ENCODE results near the gene RNU7-1. TPM values are rescaled to one million over a fixed set of nuclear protein-coding genes. Genes with fewer than 3 reads are reported as not detected.

Gene RNU7-1
- polyA plus RNA-seq, 4 donors = 3.8 to 10.0 TPM; not detected in 2

DNA sequence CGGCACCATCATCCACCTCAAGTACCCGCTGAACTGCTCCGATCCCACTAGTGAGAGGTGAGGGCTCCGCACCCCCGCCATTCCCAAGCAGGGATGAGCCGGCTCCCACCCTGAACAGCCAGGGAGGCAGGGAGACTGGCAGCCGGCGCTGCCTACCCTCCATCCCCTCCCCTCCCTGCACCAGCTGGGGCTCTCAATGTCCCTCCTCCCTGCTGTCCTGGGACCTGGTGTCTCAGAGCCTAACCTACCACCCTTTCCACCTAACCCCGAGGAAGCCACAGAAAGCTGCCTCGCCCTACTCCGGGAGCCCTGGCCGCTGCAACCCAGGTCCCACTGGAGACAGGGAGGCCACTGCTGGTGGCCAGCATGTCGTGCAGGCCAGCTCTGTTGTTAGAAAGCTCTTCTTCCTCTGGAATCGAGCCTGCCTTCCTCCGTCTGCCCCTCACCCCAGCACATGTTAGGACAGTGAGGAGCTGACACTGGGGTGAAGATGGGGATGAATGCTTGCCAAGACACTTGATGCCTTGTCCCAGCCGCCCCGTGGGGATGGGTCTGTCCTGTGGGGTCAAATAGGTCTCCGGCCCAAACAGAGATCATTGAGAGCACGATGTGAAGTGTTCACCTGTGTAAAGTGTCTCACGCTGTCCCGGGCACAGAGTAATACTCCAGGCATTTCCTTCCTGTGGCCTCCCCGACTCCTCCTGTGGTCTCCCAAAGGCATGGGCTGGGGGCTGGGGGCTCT, 8.7 kb downstream of the RNU7-1 start:
- no peak for DNase-seq (ENCODE audit: low read depth in 4 of 4, low spot score in 3 of 4)

DNA sequence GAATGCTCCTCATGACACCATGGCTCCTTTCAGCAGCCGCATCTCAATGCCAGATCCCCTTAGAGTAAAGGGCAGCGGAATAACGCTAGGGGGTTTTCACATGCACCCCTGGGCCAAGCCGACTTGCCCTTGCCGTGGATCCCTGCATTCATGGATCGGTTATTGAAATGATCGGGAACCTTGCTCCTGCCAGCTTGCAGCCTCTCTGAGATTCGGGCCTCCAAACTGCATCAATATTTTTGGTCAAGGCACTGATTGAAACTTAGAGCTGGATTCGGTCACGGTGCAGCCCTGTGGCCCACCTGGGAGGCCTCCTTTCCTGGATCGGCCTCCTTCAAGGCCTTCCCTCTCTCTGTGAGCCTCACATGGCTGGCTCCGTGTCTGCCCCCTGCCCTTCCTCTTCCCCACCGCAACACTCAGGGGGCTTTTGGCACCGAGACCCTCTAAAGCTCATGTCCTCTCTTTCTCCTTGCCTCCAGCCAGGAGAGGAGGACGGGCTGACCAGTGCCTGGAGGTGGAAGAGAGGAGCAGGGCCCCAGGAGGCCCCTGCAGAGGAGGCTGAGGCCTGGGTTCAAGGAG, 9.3 kb downstream of the RNU7-1 start:
- DNase-seq (ENCODE audit: low read depth in 4 of 4, low spot score in 3 of 4) = no peak

DNA sequence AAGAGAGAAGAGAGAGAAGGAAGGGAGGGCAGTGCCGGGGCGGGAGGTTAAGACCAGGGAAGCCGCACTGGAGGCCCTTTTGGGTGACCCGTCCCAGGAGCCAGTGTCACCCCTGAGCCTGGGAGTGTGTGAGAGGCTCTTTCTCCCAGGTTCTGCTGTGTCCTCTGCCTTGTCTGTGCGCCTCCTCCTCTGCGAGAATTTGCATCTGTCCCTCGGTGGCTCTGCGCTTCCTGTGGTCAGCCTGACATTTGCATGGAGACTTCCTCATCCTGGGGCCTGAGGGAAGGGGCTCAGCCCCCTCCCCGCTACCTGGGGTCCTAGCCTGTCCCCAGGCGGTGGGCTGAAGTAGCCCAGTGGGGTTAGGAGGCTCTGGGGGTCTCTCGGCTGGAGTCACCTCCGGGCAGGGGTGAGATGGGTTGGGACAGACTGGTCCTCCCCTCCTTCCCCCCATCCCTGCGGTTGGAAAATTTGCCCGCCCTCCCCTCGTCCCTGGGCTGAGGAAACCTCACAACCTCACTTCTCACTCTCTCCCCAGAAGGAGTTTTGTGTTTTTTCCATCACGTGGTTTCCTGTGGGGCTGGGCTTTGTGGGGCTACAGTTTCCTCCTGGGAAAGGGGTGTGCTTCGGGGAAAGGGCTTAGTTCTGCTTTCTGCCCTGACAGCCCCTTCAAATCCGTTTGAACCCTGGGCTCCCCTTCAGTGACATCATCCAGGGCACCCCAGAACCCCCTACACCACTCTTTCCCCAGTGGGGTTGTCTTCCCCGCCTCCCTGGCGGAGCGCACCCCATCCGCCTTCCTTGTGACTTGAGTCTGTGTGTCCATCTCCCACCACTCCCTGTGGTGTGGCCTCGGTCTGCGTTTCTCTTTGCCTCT, 10.1 kb downstream of the RNU7-1 start:
- no peak for DNase-seq (ENCODE audit: low read depth in 4 of 4, low spot score in 3 of 4)

DNA sequence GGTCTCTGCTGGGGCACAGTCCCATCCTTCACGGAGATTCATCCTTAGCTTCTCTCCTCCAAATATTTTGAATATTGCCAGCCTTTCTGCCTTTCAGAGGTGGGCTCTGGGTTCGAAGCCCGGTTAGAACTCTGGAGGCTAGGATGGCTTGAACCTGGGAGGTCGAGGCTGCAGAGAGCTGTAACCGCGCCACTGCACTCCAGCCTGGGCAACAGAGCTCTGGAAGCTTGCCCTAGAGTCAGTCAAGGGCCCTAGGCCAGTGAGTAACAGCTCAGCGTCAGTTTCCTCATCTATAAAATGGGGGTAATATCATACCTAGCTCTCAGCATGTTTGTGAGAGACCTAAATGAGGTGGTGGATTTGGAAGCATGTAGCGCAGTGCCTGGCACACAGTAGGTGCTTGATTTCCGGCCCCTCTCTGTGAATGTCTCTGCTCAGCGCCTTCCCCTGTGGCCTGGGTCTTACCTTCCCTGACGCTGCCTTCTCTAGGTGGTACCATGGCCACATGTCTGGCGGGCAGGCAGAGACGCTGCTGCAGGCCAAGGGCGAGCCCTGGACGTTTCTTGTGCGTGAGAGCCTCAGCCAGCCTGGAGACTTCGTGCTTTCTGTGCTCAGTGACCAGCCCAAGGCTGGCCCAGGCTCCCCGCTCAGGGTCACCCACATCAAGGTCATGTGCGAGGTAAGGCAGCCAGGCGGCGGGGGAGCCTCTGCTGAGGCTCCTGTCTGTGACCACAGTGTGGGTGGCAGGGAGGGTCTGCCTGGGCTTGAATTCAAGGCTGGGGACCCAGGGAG, 10.9 kb downstream of the RNU7-1 start:
- DNase-seq (ENCODE audit: low read depth in 4 of 4, low spot score in 3 of 4) = no peak

DNA sequence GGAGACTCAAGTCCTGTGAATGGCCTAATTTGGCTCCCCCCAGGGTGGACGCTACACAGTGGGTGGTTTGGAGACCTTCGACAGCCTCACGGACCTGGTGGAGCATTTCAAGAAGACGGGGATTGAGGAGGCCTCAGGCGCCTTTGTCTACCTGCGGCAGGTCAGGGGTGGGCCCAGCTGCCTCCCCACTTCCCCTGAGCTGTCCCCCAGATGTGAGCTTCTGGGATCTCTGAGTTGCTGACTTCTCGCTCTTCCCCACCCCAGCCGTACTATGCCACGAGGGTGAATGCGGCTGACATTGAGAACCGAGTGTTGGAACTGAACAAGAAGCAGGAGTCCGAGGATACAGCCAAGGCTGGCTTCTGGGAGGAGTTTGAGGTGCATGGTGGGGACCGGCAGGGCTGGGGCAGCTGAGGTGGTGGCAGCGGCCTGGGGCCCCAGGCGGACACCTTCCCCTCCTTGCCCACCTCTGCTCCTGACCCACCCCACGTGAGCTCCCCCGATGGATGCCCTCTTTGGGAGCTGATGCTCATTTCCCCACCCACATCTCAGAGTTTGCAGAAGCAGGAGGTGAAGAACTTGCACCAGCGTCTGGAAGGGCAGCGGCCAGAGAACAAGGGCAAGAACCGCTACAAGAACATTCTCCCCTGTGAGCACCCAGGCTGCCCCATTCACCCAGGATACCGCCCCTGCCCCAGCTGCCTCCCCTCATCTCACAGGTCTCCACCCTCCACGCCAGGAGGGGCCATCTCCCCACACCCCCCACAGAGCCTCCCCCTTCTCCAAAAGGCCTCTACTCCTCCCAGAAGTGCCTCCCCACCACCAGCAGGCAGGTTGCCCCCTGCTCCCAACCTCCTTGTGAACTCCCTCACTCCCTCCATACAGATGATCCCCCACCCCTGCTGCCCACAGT, 11.7 kb downstream of the RNU7-1 start:
- DNase-seq (ENCODE audit: low read depth in 4 of 4, low spot score in 3 of 4) = no peak

DNA sequence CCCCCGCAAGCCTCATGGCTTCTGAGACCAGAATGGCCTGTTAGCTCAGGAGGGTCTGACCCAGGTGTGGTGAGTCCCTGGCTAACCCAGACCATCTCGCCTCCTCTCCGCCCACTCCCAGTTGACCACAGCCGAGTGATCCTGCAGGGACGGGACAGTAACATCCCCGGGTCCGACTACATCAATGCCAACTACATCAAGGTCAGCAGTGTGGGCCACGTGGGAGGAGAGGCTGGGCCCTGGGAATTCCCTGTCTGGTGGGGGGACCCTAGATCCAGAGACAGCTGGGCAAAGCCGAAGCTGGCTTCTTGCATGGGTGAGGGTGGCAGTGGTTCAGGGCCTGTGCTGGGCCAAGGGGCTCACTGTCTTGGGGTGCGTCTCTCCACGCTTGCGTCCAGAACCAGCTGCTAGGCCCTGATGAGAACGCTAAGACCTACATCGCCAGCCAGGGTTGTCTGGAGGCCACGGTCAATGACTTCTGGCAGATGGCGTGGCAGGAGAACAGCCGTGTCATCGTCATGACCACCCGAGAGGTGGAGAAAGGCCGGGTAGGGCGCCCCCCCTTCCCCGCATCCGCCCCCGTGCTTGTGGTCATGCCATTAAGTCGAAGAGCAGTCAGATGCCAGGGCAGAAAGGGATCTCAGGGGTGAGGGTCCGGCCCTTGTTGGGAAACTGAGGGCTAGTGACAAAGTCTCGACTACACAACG, 12.6 kb downstream of the RNU7-1 start:
- DNase-seq (ENCODE audit: low read depth in 4 of 4, low spot score in 3 of 4) = no peak

DNA sequence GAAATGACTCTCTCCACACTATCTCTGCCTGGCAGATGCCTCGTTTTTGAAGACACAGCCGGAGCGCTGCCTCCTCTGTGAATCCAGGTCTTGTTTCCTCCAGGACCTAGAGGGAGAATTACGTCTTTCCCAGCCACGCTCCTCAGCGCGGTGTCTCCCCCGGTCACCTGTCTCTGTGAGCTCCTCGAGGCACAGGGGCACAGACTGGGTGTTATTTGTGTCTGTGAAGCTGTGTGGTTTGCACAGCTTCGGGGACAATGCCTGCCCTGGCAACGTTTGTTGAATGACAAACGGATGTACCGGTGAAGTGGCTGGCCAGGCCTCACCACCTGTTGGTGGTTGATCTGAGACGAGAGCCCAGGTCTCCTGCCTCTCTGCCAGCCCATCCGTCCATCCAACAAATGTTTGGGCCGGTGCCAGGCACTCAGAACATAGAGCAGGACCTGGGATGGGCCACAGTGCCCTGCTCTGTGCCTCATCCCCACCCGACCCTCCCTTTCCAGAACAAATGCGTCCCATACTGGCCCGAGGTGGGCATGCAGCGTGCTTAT, 13.6 kb downstream of the RNU7-1 start:
- no peak for DNase-seq (ENCODE audit: low read depth in 4 of 4, low spot score in 3 of 4)

DNA sequence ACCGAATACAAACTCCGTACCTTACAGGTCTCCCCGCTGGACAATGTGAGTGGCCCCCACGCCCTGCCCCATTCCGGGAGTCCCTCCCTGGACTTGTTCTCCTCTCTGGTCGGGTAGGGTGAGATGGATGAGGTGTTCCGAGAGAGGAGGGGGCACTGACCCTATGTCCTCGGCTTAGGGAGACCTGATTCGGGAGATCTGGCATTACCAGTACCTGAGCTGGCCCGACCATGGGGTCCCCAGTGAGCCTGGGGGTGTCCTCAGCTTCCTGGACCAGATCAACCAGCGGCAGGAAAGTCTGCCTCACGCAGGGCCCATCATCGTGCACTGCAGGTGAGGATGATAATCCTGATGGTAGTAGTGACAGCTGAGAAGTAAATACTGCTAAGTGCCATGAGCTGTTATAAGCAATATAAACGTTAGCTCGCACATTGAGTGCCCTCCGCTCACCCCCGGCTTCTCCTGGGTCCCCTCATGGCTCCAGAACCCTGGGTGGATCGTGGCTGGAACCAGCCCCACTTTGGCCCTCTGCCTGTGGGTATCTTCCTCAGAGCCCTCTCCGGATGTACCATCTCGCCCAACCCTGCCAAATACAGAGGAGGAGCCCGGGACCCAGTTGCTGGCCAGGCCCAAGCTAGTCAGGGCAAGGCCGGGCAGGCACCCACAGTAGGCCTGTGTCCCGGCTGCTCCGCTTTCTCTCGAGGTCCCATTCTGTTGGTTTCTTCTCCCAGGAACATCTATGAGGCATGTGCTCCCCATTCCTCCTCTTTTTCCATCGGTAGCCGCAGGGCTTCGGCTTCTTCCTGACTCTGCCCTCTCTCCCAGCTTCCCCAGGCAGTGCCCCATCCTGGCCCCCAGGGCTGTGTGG, 14.4 kb downstream of the RNU7-1 start:
- DNase-seq (ENCODE audit: low read depth in 4 of 4, low spot score in 3 of 4) = no peak

DNA sequence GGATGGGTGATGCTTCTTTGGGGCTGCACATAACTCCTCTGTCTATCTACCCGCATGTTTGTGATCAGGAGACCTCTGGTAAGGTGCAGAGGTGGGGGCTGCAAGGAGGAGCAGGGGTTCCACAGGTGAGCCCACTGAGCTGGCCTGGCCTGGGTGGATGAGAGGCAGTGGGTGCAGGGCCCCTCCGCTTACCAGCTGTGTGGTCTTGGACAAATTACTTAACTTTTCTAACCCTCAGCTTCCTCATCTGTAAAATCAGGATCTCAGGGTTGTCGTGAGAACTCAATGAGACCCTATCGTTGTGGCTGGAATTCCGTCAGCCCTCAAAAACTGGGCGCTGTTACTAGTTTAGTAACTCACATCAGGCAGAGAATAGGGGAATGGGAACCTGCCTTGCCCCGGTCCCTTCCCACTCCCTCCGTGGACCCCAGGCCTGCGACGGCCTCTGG, 15.0 kb downstream of the RNU7-1 start:
- DNase-seq (ENCODE audit: low read depth in 4 of 4, low spot score in 3 of 4) = no peak

DNA sequence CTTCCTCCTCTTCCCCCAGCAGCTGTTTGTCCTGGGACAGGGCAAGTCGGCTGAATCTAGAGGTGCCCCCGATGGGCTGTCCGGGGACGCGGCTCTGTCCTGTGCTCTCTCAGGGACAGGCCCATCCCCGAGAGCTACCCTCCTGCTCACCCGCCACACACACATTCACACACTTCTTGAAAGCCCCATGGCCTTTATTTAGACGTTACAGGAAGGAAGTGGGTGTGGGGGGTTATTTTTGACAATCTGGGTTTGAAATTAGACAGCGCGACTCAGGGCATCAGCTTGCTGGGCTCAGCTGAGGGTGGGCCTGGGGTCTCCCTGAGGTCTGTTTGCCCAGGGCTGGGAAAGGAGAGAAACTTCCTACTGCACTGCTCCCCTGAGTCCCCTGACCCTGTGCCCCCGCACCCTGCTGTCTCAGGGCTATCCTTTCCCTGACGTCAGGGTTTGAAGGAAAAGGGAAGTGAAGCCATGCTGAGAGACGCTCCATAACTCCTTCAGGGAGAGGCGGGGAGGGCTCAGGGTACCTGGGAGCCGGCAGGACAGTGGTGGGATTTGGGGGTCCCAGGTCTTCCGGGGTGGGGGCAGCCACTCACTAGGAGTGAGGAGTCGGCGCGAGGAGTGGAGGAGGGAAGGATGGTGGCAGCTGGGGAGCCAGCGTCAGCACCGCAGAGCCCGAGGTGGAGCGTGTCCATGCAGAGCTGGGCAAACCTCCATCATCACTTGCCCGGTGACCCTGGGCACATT, 15.6 kb downstream of the RNU7-1 start:
- no peak for DNase-seq (ENCODE audit: low read depth in 4 of 4, low spot score in 3 of 4)

DNA sequence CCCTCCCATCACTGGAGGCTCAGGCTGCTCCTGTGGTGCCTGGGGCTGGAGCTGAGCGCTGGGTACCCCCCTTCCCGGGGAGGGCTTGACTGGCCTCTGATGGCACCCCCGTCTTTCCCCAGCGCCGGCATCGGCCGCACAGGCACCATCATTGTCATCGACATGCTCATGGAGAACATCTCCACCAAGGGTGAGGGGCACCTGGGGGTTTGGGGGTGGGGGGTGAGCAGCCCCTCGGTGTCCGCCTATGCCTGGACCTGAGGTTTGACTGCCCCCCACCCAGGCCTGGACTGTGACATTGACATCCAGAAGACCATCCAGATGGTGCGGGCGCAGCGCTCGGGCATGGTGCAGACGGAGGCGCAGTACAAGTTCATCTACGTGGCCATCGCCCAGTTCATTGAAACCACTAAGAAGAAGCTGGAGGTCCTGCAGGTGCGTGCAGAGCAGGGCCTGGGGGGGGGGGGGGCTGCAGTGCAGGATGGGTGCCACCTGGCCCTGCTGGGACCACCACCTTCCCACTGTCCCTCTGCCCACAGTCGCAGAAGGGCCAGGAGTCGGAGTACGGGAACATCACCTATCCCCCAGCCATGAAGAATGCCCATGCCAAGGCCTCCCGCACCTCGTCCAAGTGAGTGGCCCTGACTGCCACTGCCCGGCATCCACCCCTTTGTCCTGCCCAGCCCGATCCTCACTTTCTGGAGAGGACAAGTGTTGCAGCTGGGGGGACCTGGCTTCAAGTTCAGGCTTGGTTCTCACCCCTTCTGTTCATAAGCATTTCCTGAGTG, 16.4 kb downstream of the RNU7-1 start:
- DNase-seq (ENCODE audit: low read depth in 4 of 4, low spot score in 3 of 4) = no peak

DNA sequence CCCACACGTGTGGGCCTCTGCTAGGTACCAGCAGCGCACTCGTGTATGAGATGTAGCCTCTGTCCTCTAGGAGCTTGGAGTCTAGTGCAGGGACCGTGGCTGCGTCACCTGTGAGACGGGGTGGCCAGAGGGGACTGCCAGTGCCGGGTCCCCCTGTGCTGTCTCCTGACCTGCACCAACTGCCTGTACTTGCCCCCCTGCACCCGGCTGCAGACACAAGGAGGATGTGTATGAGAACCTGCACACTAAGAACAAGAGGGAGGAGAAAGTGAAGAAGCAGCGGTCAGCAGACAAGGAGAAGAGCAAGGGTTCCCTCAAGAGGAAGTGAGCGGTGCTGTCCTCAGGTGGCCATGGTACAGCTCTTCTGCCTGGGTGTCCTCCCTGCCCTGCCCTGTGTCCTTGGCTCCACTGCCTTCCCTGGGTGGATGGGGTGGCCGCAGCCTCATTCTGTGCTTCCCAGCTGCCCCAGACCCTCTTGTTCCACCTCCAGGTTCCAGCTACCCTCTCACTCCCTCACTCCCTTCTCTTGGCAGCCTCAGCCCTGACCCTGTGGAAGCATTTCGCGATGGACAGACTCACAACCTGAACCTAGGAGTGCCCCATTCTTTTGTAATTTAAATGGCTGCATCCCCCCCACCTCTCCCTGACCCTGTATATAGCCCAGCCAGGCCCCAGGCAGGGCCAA, 17.1 kb downstream of the RNU7-1 start:
- DNase-seq (ENCODE audit: low read depth in 4 of 4, low spot score in 3 of 4) = no peak

DNA sequence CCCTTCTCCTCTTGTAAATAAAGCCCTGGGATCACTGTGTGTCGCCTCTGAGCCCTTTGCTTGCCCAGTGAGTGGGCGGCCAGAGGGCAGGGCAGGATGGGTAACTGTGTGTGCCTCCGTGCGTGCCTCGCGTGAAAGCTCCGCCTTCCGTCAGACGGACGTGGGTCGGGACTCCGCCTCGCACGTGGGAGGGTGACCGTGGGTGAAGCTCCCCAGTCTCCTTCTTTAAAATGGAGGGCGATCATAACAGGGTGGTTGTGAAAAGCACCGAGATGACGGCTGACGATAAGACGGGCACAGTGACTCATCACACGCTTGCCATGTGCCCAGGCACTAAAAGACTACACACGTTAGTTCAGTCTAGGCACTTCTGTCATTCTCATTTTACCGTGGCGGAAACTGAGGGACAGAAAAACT, 17.7 kb downstream of the RNU7-1 start:
- DNase-seq (ENCODE audit: low read depth in 4 of 4, low spot score in 3 of 4) = no peak

DNA sequence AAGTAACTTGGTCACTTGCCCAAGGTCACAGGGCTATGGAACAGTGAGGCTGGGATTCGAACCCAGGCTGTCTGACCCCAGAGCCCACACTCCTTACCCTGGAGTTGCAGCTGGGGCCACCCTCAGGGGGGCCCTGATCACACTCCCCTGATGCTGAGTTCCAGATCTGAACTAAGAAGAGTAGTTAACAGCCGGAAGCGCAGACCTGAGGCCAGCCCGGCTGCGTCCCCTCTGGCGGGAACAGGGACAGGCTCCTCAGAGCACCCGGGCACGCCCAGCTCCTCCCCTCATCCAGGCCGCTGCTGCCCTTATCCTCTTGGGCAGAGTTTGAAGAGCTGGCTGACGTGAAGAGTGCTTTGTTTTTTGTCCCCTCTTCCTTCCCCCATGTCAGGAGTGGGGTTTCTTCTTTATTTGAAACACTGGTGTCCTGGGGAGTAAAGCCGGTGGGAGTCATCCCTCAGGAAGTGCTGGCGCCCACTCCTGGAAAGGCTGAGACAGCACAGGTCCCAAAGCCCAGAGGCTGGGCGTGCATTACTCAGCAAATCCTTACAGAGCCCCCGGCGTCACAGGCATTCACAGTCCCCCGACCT, 18.2 kb downstream of the RNU7-1 start:
- DNase-seq (ENCODE audit: low read depth in 4 of 4, low spot score in 3 of 4) = peak in 1 of 4 donors; percentile 51

DNA sequence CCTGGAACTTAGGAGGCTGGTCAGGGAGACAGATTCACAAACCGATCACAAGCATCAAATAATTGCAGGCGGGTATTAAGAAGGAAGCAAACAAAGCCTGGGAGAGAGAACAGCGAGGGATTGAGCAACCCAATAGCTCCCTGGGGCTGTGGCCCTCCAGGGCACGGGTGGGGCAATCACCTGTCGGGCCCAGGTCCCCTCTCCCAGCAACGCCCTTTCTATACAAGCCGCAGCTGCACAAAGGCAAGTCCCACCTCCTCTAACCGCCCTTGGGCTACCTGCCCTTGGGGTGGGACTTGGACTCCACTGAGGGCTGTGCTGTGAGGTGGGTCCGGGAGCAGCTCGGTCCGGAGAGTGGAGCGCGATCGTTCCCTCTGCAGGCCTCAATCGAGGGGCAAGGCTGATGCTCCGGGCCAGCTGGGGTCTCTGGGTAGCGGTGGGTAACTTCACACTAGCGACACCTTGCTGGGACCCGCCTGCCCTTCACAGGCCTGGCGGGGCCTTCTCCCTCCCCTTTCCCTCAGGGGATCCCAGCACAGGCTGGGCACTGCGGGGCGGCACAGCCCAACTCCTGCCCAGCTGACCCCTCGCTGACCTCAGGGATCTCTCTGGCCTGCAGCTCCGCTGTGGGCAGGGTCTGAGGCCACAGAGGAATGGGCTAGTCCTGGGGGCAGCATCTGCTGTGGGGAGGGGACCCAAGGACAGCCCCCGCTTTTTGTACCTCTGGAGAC, 18.8 kb downstream of the RNU7-1 start:
- no peak for DNase-seq (ENCODE audit: low read depth in 4 of 4, low spot score in 3 of 4)

All from right renal pelvis (tissue), 4 donors.